Neural progenitor cell (in vitro differentiated cells): ENCODE data around the gene FAM83G. TPM values are rescaled to one million over a fixed set of nuclear protein-coding genes. Genes with fewer than 3 reads are reported as not detected.
A peak's percentile ranks its signal among the peaks of the same experiment; 100 is the strongest.

ENCODE experiments used
- DNase-seq: peaks from one replicate; pipeline ENCODE4 v3.0.0-alpha.2; 2016; ENCODE audit warnings: low spot score
- H2AFZ ChIP-seq: fragments of 200-600 bp; sonication (generic); replicated peaks from 2 replicates; pipeline ENCODE4 v1.6.1; 2016; ENCODE audit warnings: antibody characterized with exemption
- H3F3A ChIP-seq: fragments of 200-600 bp; sonication (generic); 2 replicates; pipeline ENCODE4 v1.6.1; 2016; ENCODE audit warnings: antibody characterized with exemption, low read depth
- H3K27ac ChIP-seq: fragments of 200-600 bp; sonication (generic); 2 replicates; pipeline ENCODE4 v1.5.1; 2016; ENCODE audit warnings: mild to moderate bottlenecking
- H3K27me3 ChIP-seq: fragments of 200-600 bp; sonication (generic); 2 replicates; pipeline ENCODE4 v1.6.1; 2016; ENCODE audit warnings: mild to moderate bottlenecking, moderate library complexity
- H3K36me3 ChIP-seq: fragments of 200-600 bp; sonication (generic); 2 replicates; pipeline ENCODE4 v1.5.1; 2016
- H3K4me1 ChIP-seq: fragments of 200-600 bp; sonication (generic); 2 replicates; pipeline ENCODE4 v1.6.1; 2016; ENCODE audit warnings: mixed run types
- H3K4me2 ChIP-seq: fragments of 200-600 bp; sonication (generic); 2 replicates; pipeline ENCODE4 v1.6.1; 2016
- H3K4me3 ChIP-seq: fragments of 200-600 bp; sonication (generic); 2 replicates; pipeline ENCODE4 v1.5.1; 2016
- H3K79me2 ChIP-seq: fragments of 200-600 bp; sonication (generic); 2 replicates; pipeline ENCODE4 v1.6.1; 2016; ENCODE audit warnings: low read depth
- H3K9ac ChIP-seq: fragments of 200-600 bp; sonication (generic); 2 replicates; pipeline ENCODE4 v1.6.1; 2016
- H3K9me3 ChIP-seq: fragments of 200-600 bp; sonication (generic); 2 replicates; pipeline ENCODE4 v1.5.1; 2016; ENCODE audit warnings: low read depth
- H4K20me1 ChIP-seq: fragments of 200-600 bp; sonication (generic); 2 replicates; pipeline ENCODE4 v1.6.1; 2016; ENCODE audit warnings: low read depth
- H3K27ac Mint-ChIP-seq: 3 replicates; pipeline ENCODE4 v1.8.0; 2021; ENCODE audit warnings: mixed read lengths
- H3K27me3 Mint-ChIP-seq: 2 replicates; pipeline ENCODE4 v1.8.0; 2022; ENCODE audit warnings: low read depth, mild to moderate bottlenecking, inconsistent platforms, moderate library complexity, mixed read lengths; ENCODE audit not compliant: insufficient read depth
- H3K36me3 Mint-ChIP-seq: 3 replicates; pipeline ENCODE4 v1.8.0; 2021; ENCODE audit warnings: mixed read lengths
- H3K4me1 Mint-ChIP-seq: 3 replicates; pipeline ENCODE4 v1.8.0; 2021; ENCODE audit warnings: mixed read lengths
- H3K4me3 Mint-ChIP-seq: 3 replicates; pipeline ENCODE4 v1.8.0; 2021; ENCODE audit warnings: mild to moderate bottlenecking, moderate library complexity, mixed read lengths
- H3K9me3 Mint-ChIP-seq: 3 replicates; pipeline ENCODE4 v1.8.0; 2020; ENCODE audit warnings: mixed read lengths
- CTCF ChIP-seq: fragments of 200-600 bp; sonication (generic); IDR thresholded peaks from 2 replicates; pipeline ENCODE4 v1.5.1; 2017; ENCODE audit warnings: antibody characterized with exemption, mild to moderate bottlenecking
- EZH2 ChIP-seq: fragments of 200-600 bp; sonication (generic); IDR thresholded peaks from 2 replicates; pipeline ENCODE4 v1.6.1; 2017; ENCODE audit warnings: antibody characterized with exemption, mild to moderate bottlenecking, moderate library complexity
- EZH2phosphoT487 ChIP-seq: fragments of 200-600 bp; sonication (generic); IDR thresholded peaks from 2 replicates; pipeline ENCODE4 v1.6.1; 2017; ENCODE audit warnings: antibody characterized with exemption
- total RNA-seq: library from RNA; depleted of rRNA; stranded (reverse); fragments of >200 nt; gene quantifications from 2 replicates; pipeline ENCODE4 v1.2.3, GENCODE V29; 2015; ENCODE audit warnings: low replicate concordance

FAM83G gene
- total RNA-seq, 1 donor from 2014 or later = 9.9 TPM

- Histone ChIP-seq H3K4me1 (peaks cover 16% of the 10 kb centered on the region), H3K4me2 (no peak overlapping the region), H3K9ac (no peak overlapping the region), H3K79me2 (no peaks in the 10 kb centered on the region), H3K36me3 (no peaks in the 10 kb centered on the region), H3F3A (no peaks in the 10 kb centered on the region), H4K20me1 (peaks cover 23% of the 10 kb centered on the region), H2AFZ (no peak overlapping the region), H3K27me3 (no peaks in the 10 kb centered on the region), H3K4me3 (no peak overlapping the region), H3K27ac (no peak overlapping the region), H3K9me3 (no peaks in the 10 kb centered on the region)
- H3K27ac Mint-ChIP-seq = no peak overlapping the region
- TF ChIP-seq CTCF (no peak), EZH2 (no peak), EZH2phosphoT487 (no peak)
- DNase-seq = peak; percentile 47
- no peaks in the 10 kb centered on the region for H3K9me3 Mint-ChIP-seq
- H3K4me1 Mint-ChIP-seq = peaks cover 23% of the 10 kb centered on the region
- H3K36me3 Mint-ChIP-seq = no peaks in the 10 kb centered on the region
- H3K27me3 Mint-ChIP-seq = peaks cover 2% of the 10 kb centered on the region
- H3K4me3 Mint-ChIP-seq = no peak overlapping the region
Measured at GRCh38 chr17:18980682-18981334, 23.8 kb downstream of the FAM83G start.

GRCh38 chr17:18978655-18979054, 25.9 kb downstream of the FAM83G start:
- H3K4me2 ChIP-seq = no peak overlapping the region
- H3K27ac ChIP-seq = no peak overlapping the region
- no peaks in the 10 kb centered on the region for H3F3A ChIP-seq
- TF ChIP-seq CTCF (no peak), EZH2phosphoT487 (no peak), EZH2 (no peak)
- H2AFZ ChIP-seq = no peak overlapping the region
- Mint-ChIP-seq H3K27me3 (peaks cover 2% of the 10 kb centered on the region), H3K4me3 (no peak overlapping the region), H3K9me3 (no peaks in the 10 kb centered on the region), H3K27ac (no peak overlapping the region), H3K36me3 (no peaks in the 10 kb centered on the region), H3K4me1 (peaks cover 23% of the 10 kb centered on the region)
- H3K9ac ChIP-seq = no peak overlapping the region
- H3K36me3 ChIP-seq = no peaks in the 10 kb centered on the region
- H3K9me3 ChIP-seq = no peaks in the 10 kb centered on the region
- peaks cover 23% of the 10 kb centered on the region for H4K20me1 ChIP-seq
- H3K79me2 ChIP-seq = no peaks in the 10 kb centered on the region
- peaks cover 16% of the 10 kb centered on the region for H3K4me1 ChIP-seq
- no peak overlapping the region for H3K4me3 ChIP-seq
- no peaks in the 10 kb centered on the region for H3K27me3 ChIP-seq
- no peak for DNase-seq

GRCh38 chr17:18978050-18978449, 26.5 kb downstream of the FAM83G start:
- H3K4me1 Mint-ChIP-seq = peaks cover 23% of the 10 kb centered on the region
- Histone ChIP-seq H3K36me3 (no peaks in the 10 kb centered on the region), H3K9me3 (no peaks in the 10 kb centered on the region), H2AFZ (no peak overlapping the region), H3F3A (no peaks in the 10 kb centered on the region), H3K4me3 (no peak overlapping the region), H3K4me2 (no peak overlapping the region), H3K9ac (no peak overlapping the region), H3K4me1 (peaks cover 16% of the 10 kb centered on the region), H3K27me3 (no peaks in the 10 kb centered on the region), H4K20me1 (peaks cover 23% of the 10 kb centered on the region), H3K27ac (no peak overlapping the region), H3K79me2 (no peaks in the 10 kb centered on the region)
- no peaks in the 10 kb centered on the region for H3K9me3 Mint-ChIP-seq
- no peak overlapping the region for H3K27ac Mint-ChIP-seq
- H3K27me3 Mint-ChIP-seq = peaks cover 2% of the 10 kb centered on the region
- H3K36me3 Mint-ChIP-seq = no peaks in the 10 kb centered on the region
- no peak overlapping the region for H3K4me3 Mint-ChIP-seq
- no peak for DNase-seq
- TF ChIP-seq EZH2 (no peak), CTCF (no peak), EZH2phosphoT487 (no peak)
